PFSK-1 (cell line): ENCODE results near the gene LY6G6C.

Source experiments
- POLR2AphosphoS5 ChIP-seq: IDR thresholded peaks from 2 replicates; pipeline ENCODE4 v1.6.1; 2012; ENCODE audit warnings: low read depth, mild to moderate bottlenecking, control low read depth, low read length, moderate library complexity
- SIN3A ChIP-seq: IDR thresholded peaks from 2 replicates; pipeline ENCODE4 v1.6.1; 2012; ENCODE audit warnings: mild to moderate bottlenecking, low read length, moderate library complexity, borderline replicate concordance; ENCODE audit not compliant: insufficient read depth
- TAF1 ChIP-seq: IDR thresholded peaks from 2 replicates; pipeline ENCODE4 v1.6.1; 2012; ENCODE audit warnings: low read length, control low read depth, borderline replicate concordance; ENCODE audit not compliant: insufficient read depth
- TF ChIP-seq, protein P1 (sequence below), 2 experiments: IDR thresholded peaks; 2 replicates each; pipeline versions ENCODE4 v1.6.1 to v1.8.0; 2011 to 2012; ENCODE audit warnings: low read depth in 2 of 2, low read length in 2 of 2, control low read depth in 1 of 2, inconsistent platforms in 1 of 2, mild to moderate bottlenecking in 1 of 2, moderate library complexity in 1 of 2; ENCODE audit not compliant: insufficient read depth in 1 of 2

DNA sequence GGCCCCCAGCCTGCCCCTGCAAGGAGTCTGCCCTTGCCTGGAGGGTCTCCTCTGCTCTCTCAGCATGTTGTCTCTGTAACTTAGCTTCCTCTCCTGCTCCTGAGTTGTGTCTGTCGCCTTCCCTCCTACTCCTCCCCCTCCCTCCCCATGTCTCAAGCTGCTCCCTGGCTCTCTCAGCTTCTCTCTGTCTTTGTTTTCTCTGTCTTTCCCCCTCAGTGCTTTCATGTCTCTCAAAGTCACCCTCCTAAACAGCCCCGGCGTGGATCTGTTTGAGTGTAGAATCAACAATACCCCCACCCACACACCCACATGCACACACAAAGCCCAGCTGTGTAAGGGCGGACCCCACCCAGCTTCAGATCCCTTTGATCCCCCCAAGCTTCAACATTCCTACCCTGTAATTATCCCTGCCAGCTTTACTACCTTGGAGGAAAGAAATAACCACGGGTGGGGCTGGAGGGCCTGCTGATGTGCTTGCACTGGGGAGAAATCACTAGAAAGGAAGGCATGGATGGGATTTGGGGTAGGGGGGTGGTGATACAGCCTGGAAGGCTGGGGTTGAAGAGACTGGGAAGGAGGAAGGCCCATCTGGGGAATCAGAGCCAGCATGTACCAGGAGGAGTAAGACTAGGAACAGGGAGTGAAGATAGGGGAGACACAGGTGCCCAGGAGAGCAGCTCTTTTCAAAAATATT, 7.4 kb downstream of the LY6G6C start:
- no peak for TF ChIP-seq POLR2AphosphoS5
- TF ChIP-seq SIN3A, result no peak
- TF ChIP-seq, protein P1, sequence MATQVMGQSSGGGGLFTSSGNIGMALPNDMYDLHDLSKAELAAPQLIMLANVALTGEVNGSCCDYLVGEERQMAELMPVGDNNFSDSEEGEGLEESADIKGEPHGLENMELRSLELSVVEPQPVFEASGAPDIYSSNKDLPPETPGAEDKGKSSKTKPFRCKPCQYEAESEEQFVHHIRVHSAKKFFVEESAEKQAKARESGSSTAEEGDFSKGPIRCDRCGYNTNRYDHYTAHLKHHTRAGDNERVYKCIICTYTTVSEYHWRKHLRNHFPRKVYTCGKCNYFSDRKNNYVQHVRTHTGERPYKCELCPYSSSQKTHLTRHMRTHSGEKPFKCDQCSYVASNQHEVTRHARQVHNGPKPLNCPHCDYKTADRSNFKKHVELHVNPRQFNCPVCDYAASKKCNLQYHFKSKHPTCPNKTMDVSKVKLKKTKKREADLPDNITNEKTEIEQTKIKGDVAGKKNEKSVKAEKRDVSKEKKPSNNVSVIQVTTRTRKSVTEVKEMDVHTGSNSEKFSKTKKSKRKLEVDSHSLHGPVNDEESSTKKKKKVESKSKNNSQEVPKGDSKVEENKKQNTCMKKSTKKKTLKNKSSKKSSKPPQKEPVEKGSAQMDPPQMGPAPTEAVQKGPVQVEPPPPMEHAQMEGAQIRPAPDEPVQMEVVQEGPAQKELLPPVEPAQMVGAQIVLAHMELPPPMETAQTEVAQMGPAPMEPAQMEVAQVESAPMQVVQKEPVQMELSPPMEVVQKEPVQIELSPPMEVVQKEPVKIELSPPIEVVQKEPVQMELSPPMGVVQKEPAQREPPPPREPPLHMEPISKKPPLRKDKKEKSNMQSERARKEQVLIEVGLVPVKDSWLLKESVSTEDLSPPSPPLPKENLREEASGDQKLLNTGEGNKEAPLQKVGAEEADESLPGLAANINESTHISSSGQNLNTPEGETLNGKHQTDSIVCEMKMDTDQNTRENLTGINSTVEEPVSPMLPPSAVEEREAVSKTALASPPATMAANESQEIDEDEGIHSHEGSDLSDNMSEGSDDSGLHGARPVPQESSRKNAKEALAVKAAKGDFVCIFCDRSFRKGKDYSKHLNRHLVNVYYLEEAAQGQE (IDR thresholded peaks at IDR 0.05; ENCODE audit: insufficient read depth in 1 of 2, low read depth in 2 of 2, low read length in 2 of 2), result no peak
- no peak for TF ChIP-seq TAF1
